Common myeloid progenitor, CD34-positive (primary cell): ENCODE data around the gene FNDC1.

Source experiments
- CTCF ChIA-PET: fragments of 350-600 bp; sonication (Branson Sonifier 250); formaldehyde crosslinking; loops from one replicate; lab custom pipeline; 2021; ENCODE audit warnings: antibody characterized with exemption; lab: Charles Lee
- POLR2A ChIA-PET: fragments of 350-600 bp; sonication (Branson Sonifier 250); formaldehyde crosslinking; loops from one replicate; lab custom pipeline; 2021; ENCODE audit warnings: antibody characterized with exemption; lab: Charles Lee
- DNase-seq, 3 donors: peaks; one replicate each; pipeline versions ENCODE4 v3.0.0 to v3.0.0-alpha.2; 2013
- H3K27ac ChIP-seq, 2 experiments: 1 replicate in 1 of 2; 2 replicates in 1 of 2; pipeline ENCODE4 v1.7.0; 2013; ENCODE audit warnings: inconsistent platforms in 2 of 2, low read length in 2 of 2, mild to moderate bottlenecking in 2 of 2, low read depth in 1 of 2, moderate library complexity in 1 of 2; ENCODE audit not compliant: severe bottlenecking in 2 of 2, insufficient read depth in 1 of 2, poor library complexity in 1 of 2
- H3K27me3 ChIP-seq, 5 experiments: replicated peaks in 2 of 5; 1 replicate in 3 of 5; 2 replicates in 2 of 5; pipeline versions ENCODE4 v1.6.1 to v1.7.0; 2013; ENCODE audit warnings: low read length in 4 of 5, mild to moderate bottlenecking in 2 of 5, moderate library complexity in 2 of 5, inconsistent platforms in 1 of 5; ENCODE audit not compliant: insufficient read depth in 5 of 5, control insufficient read depth in 4 of 5
- H3K36me3 ChIP-seq, 4 experiments: 1 replicate in 2 of 4; 2 replicates in 2 of 4; pipeline versions ENCODE4 v1.6.1 to v1.7.0; 2013; ENCODE audit warnings: low read length in 3 of 4, control low read depth in 1 of 4, mild to moderate bottlenecking in 1 of 4; ENCODE audit not compliant: control insufficient read depth in 4 of 4, insufficient read depth in 4 of 4
- H3K4me1 ChIP-seq, 4 experiments: 1 replicate in 3 of 4; 2 replicates in 1 of 4; pipeline versions ENCODE4 v1.6.1 to v1.7.1; 2013; ENCODE audit warnings: low read length in 3 of 4, mild to moderate bottlenecking in 3 of 4, control low read depth in 1 of 4, inconsistent platforms in 1 of 4, moderate library complexity in 1 of 4; ENCODE audit not compliant: control insufficient read depth in 4 of 4, insufficient read depth in 4 of 4; ENCODE audit errors: control extremely low read depth in 1 of 4
- H3K4me3 ChIP-seq, 7 experiments: 1 replicate in 4 of 7; 2 replicates in 3 of 7; pipeline versions ENCODE4 v1.5.1 to v1.7.0; 2013; ENCODE audit warnings: mild to moderate bottlenecking in 7 of 7, low read length in 6 of 7, moderate library complexity in 6 of 7, inconsistent platforms in 2 of 7, low read depth in 2 of 7, control low read depth in 1 of 7; ENCODE audit not compliant: insufficient read depth in 4 of 7, control insufficient read depth in 1 of 7; ENCODE audit errors: extremely low read depth in 1 of 7
- H3K9me3 ChIP-seq, 5 experiments: 1 replicate in 4 of 5; 2 replicates in 1 of 5; pipeline versions ENCODE4 v1.6.1 to v1.7.1; 2013; ENCODE audit warnings: low read length in 4 of 5, mild to moderate bottlenecking in 2 of 5, inconsistent platforms in 1 of 5, low read depth in 1 of 5, moderate library complexity in 1 of 5; ENCODE audit not compliant: control insufficient read depth in 4 of 5, insufficient read depth in 2 of 5; ENCODE audit errors: control extremely low read depth in 1 of 5
- WGBS: methylation state at CpG from one replicate; pipeline ENCODE4 v1.1.5; 2013; ENCODE audit not compliant: insufficient coverage; 5-methylcytosine and 5-hydroxymethylcytosine counted together

Gene FNDC1

DNA sequence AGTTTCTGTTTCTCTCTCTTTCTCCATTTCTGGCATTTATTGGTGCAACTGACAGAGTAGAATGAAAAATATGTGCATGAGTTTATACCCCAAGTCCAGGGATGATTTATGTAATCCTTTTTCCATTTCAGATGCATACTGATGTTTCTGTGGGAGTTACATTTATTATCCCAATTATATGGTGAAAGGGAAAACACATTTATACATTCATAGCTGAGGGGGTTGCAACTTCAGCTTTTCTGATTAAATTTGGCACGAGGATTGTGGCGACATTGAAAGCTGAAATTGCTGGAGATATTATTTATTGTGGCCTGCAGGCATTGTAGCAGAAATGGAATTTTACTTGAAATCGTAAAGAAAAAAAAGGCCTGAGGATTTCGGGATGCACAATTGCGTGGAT, 31.5 kb upstream of the FNDC1 start:
- no peak overlapping the region for H3K4me3 ChIP-seq
- peaks cover 0 to 7% (median 0%) of the 10 kb centered on the region in 5 experiments for H3K27me3 ChIP-seq
- ChIA-PET POLR2A (no interaction called here), CTCF (interaction anchor here (0.9 to 30.6 kb wide), 6 partner anchors 11 to 129 kb away, joined by 3 to 426 read pairs (median 28); partner anchors contain the start of gene RSPH3)
- no peak overlapping the region for H3K27ac ChIP-seq
- WGBS, result 86% methylated on average over 2 of the region's 5 CpGs
- no peak for DNase-seq
- H3K4me1 ChIP-seq, result no peaks in the 10 kb centered on the region
- no peaks in the 10 kb centered on the region for H3K36me3 ChIP-seq
- peaks cover 0 to 5% (median 0%) of the 10 kb centered on the region in 5 experiments for H3K9me3 ChIP-seq

DNA sequence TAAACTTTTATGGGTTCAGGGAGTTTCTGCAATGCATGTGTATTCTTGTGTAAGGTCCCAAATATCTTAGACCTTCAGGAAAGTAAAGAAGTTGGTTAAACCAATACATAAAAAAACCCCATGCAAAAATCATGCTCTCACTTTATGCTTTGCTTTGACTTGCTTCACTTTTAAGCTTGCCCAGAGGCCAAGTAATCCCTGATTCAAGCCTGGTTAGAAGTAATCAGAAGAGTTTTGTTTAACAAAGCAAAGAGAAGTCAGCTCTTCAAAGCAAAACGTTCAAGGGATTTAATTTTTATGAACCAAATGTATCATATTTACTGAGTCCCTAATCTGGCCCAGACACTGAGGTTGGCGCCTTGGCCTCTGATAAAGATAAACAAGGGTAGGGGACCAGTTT, 26.7 kb upstream of the FNDC1 start:
- Histone ChIP-seq H3K27ac (no peak overlapping the region), H3K4me3 (no peak overlapping the region), H3K27me3 (peaks cover 0 to 5% (median 0%) of the 10 kb centered on the region in 5 experiments), H3K9me3 (peaks cover 0 to 5% (median 0%) of the 10 kb centered on the region in 5 experiments), H3K4me1 (no peaks in the 10 kb centered on the region), H3K36me3 (no peaks in the 10 kb centered on the region)
- POLR2A ChIA-PET, result interaction anchor here (0.5 to 0.6 kb wide), 2 partner anchors 24 to 509 kb away, joined by 3 read pairs; no protein-coding TSS in a partner anchor
- no peak for DNase-seq
- CTCF ChIA-PET, result interaction anchor here (1.1 to 30.6 kb wide), 5 partner anchors 8 to 133 kb away, joined by 3 to 426 read pairs (median 5); partner anchors contain the start of gene RSPH3
- WGBS, result 83% methylated on average over 1 of the region's 2 CpGs

DNA sequence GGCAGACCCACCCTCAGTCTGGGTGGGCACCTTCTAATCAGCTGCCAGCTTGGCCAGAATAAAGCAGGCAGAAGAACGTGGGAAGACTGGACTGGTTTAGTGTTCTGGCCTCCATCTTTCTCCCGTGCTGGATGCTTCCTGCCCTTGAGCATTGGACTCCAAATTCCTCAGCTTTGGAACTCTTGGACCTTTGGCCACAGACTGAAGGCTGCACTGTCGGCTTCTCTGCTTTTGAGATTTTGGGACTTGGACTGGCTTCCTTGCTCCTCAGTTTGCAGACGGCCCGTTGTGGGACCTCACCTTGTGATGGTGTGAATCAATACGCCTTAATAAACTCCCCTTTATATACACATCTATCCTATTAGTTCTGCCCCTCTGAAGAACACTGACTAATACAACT, 20.6 kb upstream of the FNDC1 start:
- ChIA-PET POLR2A (no interaction called here), CTCF (interaction anchor here (0.9 to 4.0 kb wide), 7 partner anchors 11 to 29 kb away, joined by 3 to 13 read pairs (median 5); no protein-coding TSS in a partner anchor)
- Histone ChIP-seq H3K27ac (no peak overlapping the region), H3K4me1 (peaks cover 0 to 8% (median 0%) of the 10 kb centered on the region in 4 experiments), H3K4me3 (no peak overlapping the region), H3K9me3 (no peaks in the 10 kb centered on the region), H3K27me3 (no peaks in the 10 kb centered on the region), H3K36me3 (no peaks in the 10 kb centered on the region)
- no peak for DNase-seq
- 91% methylated on average over 5 of the region's 6 CpGs for WGBS

- POLR2A ChIA-PET, result no interaction called here
- 98% methylated on average over 7 of the region's 8 CpGs for WGBS
- no peaks in the 10 kb centered on the region for H3K9me3 ChIP-seq
- no peak for DNase-seq
- CTCF ChIA-PET, result interaction anchor here (0.9 to 1.9 kb wide), 4 partner anchors 9 to 30 kb away, joined by 4 to 7 read pairs (median 5); no protein-coding TSS in a partner anchor
- H3K27ac ChIP-seq, result no peak overlapping the region
- peaks cover 0 to 8% (median 0%) of the 10 kb centered on the region in 4 experiments for H3K4me1 ChIP-seq
- no peak overlapping the region for H3K4me3 ChIP-seq
- H3K27me3 ChIP-seq, result no peaks in the 10 kb centered on the region
- no peaks in the 10 kb centered on the region for H3K36me3 ChIP-seq
These were observed 19.6 kb upstream of the FNDC1 start for GRCh38 chr6:159149641-159150040.

GRCh38 chr6:159151266-159151855, 17.8 kb upstream of the FNDC1 start:
- H3K27me3 ChIP-seq, result no peaks in the 10 kb centered on the region
- no peak overlapping the region for H3K4me3 ChIP-seq
- DNase-seq, result peak; percentile 63 to 82 (median 81)
- POLR2A ChIA-PET, result interaction anchor here (0.6 kb wide), 1 partner anchor 11 kb away, joined by 3 read pairs; no protein-coding TSS in a partner anchor
- WGBS, result no CpG with 5 or more reads among the region's 7 CpGs
- CTCF ChIA-PET, result interaction anchor here (1.4 kb wide), 2 partner anchors 22 to 141 kb away, joined by 3 to 6 read pairs; no protein-coding TSS in a partner anchor
- no peaks in the 10 kb centered on the region for H3K36me3 ChIP-seq
- H3K4me1 ChIP-seq, result peaks cover 0 to 8% (median 0%) of the 10 kb centered on the region in 4 experiments
- no peak overlapping the region for H3K27ac ChIP-seq
- peaks cover 0 to 6% (median 4%) of the 10 kb centered on the region in 5 experiments for H3K9me3 ChIP-seq

- H3K4me1 ChIP-seq, result peaks cover 0 to 8% (median 0%) of the 10 kb centered on the region in 4 experiments
- ChIA-PET CTCF (interaction anchor here (1.4 kb wide), 1 partner anchor 142 kb away, joined by 6 read pairs; no protein-coding TSS in a partner anchor), POLR2A (no interaction called here)
- peaks cover 0 to 10% (median 4%) of the 10 kb centered on the region in 5 experiments for H3K9me3 ChIP-seq
- H3K4me3 ChIP-seq, result no peak overlapping the region
- DNase-seq, result no peak
- H3K27ac ChIP-seq, result no peak overlapping the region
- no peaks in the 10 kb centered on the region for H3K27me3 ChIP-seq
- H3K36me3 ChIP-seq, result no peaks in the 10 kb centered on the region
- no CpG with 5 or more reads among the region's 1 CpG for WGBS
These were observed 17.2 kb upstream of the FNDC1 start for GRCh38 chr6:159152041-159152440.

GRCh38 chr6:159152782-159153181, 16.4 kb upstream of the FNDC1 start:
- no peaks in the 10 kb centered on the region for H3K36me3 ChIP-seq
- POLR2A ChIA-PET, result no interaction called here
- H3K27ac ChIP-seq, result no peak overlapping the region
- peaks cover 0 to 10% (median 4%) of the 10 kb centered on the region in 5 experiments for H3K9me3 ChIP-seq
- H3K4me1 ChIP-seq, result peaks cover 0 to 8% (median 0%) of the 10 kb centered on the region in 4 experiments
- H3K4me3 ChIP-seq, result no peak overlapping the region
- DNase-seq, result no peak
- CTCF ChIA-PET, result no interaction called here
- no peaks in the 10 kb centered on the region for H3K27me3 ChIP-seq
- 86% methylated on average over 1 of the region's 2 CpGs for WGBS
